Measurements from ENCODE around the gene MICALL2. TPM values are rescaled to one million over a fixed set of nuclear protein-coding genes. Genes with fewer than 3 reads are reported as not detected.

MICALL2 gene
- total RNA-seq, 1 experiment from 2014 or later = 15.7 TPM

GRCh38 chr7:1397491-1398327 is 61.6 kb downstream of the MICALL2 start:
- H3K36me3 Mint-ChIP-seq = no peaks in the 10 kb centered on the region
- H3K4me3 Mint-ChIP-seq = no peak overlapping the region
- no peak overlapping the region for H3K27ac Mint-ChIP-seq
- no peak for ATAC-seq
- H3K4me1 Mint-ChIP-seq = no peaks in the 10 kb centered on the region
- CTCF ChIA-PET = no interaction called here
- H3K27me3 Mint-ChIP-seq (ENCODE audit: low read depth) = peaks cover 28% of the 10 kb centered on the region
- peaks cover 17% of the 10 kb centered on the region for H3K9me3 Mint-ChIP-seq
- no peak for DNase-seq (ENCODE audit: low spot score)
- POLR2A ChIA-PET = no interaction called here
- TF ChIP-seq ETV6 (CRISPR knock-in tag; IDR thresholded peaks at IDR 0.05) (no peak), ZNF423 (CRISPR knock-in tag; IDR thresholded peaks at IDR 0.05) (no peak), CREB1 (CRISPR knock-in tag; IDR thresholded peaks at IDR 0.05) (no peak), FOXP4 (CRISPR knock-in tag; IDR thresholded peaks at IDR 0.05) (no peak), SOX15 (CRISPR knock-in tag; IDR thresholded peaks at IDR 0.05) (no peak), CBFB (CRISPR knock-in tag; IDR thresholded peaks at IDR 0.05; ENCODE audit: low read depth) (no peak), IRF2 (CRISPR knock-in tag; IDR thresholded peaks at IDR 0.05; ENCODE audit: borderline replicate concordance, low read depth) (no peak), PREB (CRISPR knock-in tag; IDR thresholded peaks at IDR 0.05; ENCODE audit: borderline replicate concordance) (no peak), NR1H2 (CRISPR knock-in tag; IDR thresholded peaks at IDR 0.05) (no peak), MAX (CRISPR knock-in tag; IDR thresholded peaks at IDR 0.05) (no peak), HMGA2 (CRISPR knock-in tag; IDR thresholded peaks at IDR 0.05) (no peak), SMAD3 (CRISPR knock-in tag; IDR thresholded peaks at IDR 0.05; ENCODE audit: borderline replicate concordance) (no peak), OVOL2 (CRISPR knock-in tag; IDR thresholded peaks at IDR 0.05; ENCODE audit: borderline replicate concordance) (no peak), ZNF317 (CRISPR knock-in tag; IDR thresholded peaks at IDR 0.05; ENCODE audit: borderline replicate concordance, low read depth) (no peak)

DNA sequence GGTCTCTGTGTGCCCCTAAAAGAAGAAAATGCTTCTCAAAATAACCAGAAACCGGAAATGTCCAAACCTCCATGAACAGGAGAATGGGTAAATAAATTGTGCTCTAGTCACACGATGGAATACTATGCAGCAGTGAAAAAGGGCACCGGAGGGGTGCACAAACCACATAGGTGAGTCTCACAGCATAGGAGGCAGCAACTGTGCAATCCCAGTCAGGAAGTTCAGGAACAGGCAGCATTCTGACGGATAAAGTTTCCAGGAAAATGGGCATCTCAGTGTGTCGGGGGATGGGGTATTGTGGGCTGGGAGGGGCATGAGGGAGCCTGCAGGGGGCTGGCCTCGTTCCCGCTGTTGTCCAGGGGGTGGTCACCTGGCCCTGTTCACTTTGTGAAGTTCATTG is 63.1 kb downstream of the MICALL2 start:
- H3K27ac Mint-ChIP-seq = no peak overlapping the region
- TF ChIP-seq, protein P1, sequence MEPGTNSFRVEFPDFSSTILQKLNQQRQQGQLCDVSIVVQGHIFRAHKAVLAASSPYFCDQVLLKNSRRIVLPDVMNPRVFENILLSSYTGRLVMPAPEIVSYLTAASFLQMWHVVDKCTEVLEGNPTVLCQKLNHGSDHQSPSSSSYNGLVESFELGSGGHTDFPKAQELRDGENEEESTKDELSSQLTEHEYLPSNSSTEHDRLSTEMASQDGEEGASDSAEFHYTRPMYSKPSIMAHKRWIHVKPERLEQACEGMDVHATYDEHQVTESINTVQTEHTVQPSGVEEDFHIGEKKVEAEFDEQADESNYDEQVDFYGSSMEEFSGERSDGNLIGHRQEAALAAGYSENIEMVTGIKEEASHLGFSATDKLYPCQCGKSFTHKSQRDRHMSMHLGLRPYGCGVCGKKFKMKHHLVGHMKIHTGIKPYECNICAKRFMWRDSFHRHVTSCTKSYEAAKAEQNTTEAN (CRISPR knock-in tag; IDR thresholded peaks at IDR 0.05) = no peak
- TF ChIP-seq SOX15 (CRISPR knock-in tag; IDR thresholded peaks at IDR 0.05) = no peak
- TF ChIP-seq TCF7 (CRISPR knock-in tag; IDR thresholded peaks at IDR 0.05; ENCODE audit: low read depth) = no peak
- TF ChIP-seq ZNF317 (CRISPR knock-in tag; IDR thresholded peaks at IDR 0.05; ENCODE audit: borderline replicate concordance, low read depth) = no peak
- ChIA-PET CTCF (interaction anchor here (0.7 kb wide), 1 partner anchor 27 kb away, joined by 3 read pairs; no protein-coding TSS in a partner anchor), POLR2A (no interaction called here)
- peaks cover 26% of the 10 kb centered on the region for H3K9me3 Mint-ChIP-seq
- ATAC-seq = no peak
- no peak for DNase-seq (ENCODE audit: low spot score)
- no peak overlapping the region for H3K4me3 Mint-ChIP-seq
- H3K4me1 Mint-ChIP-seq = no peaks in the 10 kb centered on the region
- H3K36me3 Mint-ChIP-seq = no peaks in the 10 kb centered on the region
- peaks cover 16% of the 10 kb centered on the region for H3K27me3 Mint-ChIP-seq (ENCODE audit: low read depth)
